Measurements from ENCODE around the gene FLRT2.
A peak's percentile ranks its signal among the peaks of the same experiment; 100 is the strongest.

The FLRT2 gene

GRCh38 chr14:85601690-85602089, 71.7 kb downstream of the FLRT2 start:
- DNase-seq, result no peak

- no peak for DNase-seq
Observed at GRCh38 chr14:85602345-85602744, 72.4 kb downstream of the FLRT2 start.

- no peak for DNase-seq
Observed at GRCh38 chr14:85604021-85604420, 74.1 kb downstream of the FLRT2 start.

GRCh38 chr14:85604714-85605113, 74.8 kb downstream of the FLRT2 start:
- no peak for DNase-seq

- DNase-seq, result peak; percentile 82
Observed at GRCh38 chr14:85607651-85608081, 77.7 kb downstream of the FLRT2 start.

- DNase-seq, result no peak
Observed at GRCh38 chr14:85613496-85613895, 83.6 kb downstream of the FLRT2 start.

- no peak for DNase-seq
Observed at GRCh38 chr14:85616386-85616885, 86.5 kb downstream of the FLRT2 start.

- DNase-seq, result no peak
Observed at GRCh38 chr14:85616886-85617285, 86.9 kb downstream of the FLRT2 start.

- peak; percentile 23 for DNase-seq
Observed at GRCh38 chr14:85617791-85618190, 87.8 kb downstream of the FLRT2 start.

GRCh38 chr14:85618390-85618789, 88.4 kb downstream of the FLRT2 start:
- DNase-seq, result no peak

- DNase-seq, result no peak
Observed at GRCh38 chr14:85618978-85619377, 89.0 kb downstream of the FLRT2 start.

- no peak for DNase-seq
Observed at GRCh38 chr14:85619851-85620250, 89.9 kb downstream of the FLRT2 start.

- DNase-seq, result no peak
Observed at GRCh38 chr14:85620947-85621346, 91.0 kb downstream of the FLRT2 start.

GRCh38 chr14:85622106-85622505, 92.2 kb downstream of the FLRT2 start:
- no peak for DNase-seq

- DNase-seq, result no peak
Observed at GRCh38 chr14:85622986-85623685, 93.2 kb downstream of the FLRT2 start.

GRCh38 chr14:85625925-85626585, 96.1 kb downstream of the FLRT2 start:
- no peak for DNase-seq

- DNase-seq, result peak; percentile 28
Observed at GRCh38 chr14:85634205-85634604, 104.3 kb downstream of the FLRT2 start.

GRCh38 chr14:85644211-85644610, 114.3 kb downstream of the FLRT2 start:
- DNase-seq, result no peak

- DNase-seq, result no peak
Observed at GRCh38 chr14:85653029-85653428, 123.1 kb downstream of the FLRT2 start.

- no peak for DNase-seq
Observed at GRCh38 chr14:85660243-85660922, 130.4 kb downstream of the FLRT2 start.

GRCh38 chr14:85662096-85662495, 132.2 kb downstream of the FLRT2 start:
- no peak for DNase-seq

- no peak for DNase-seq
Observed at GRCh38 chr14:85663256-85663655, 133.3 kb downstream of the FLRT2 start.

- no peak for DNase-seq
Observed at GRCh38 chr14:85663667-85664066, 133.7 kb downstream of the FLRT2 start.

GRCh38 chr14:85675957-85676356, 146.0 kb downstream of the FLRT2 start:
- peak; percentile 26 for DNase-seq

Data from fibroblast of skin of right biceps (primary cell).